ENCODE data around the gene MKNK1.

Gene MKNK1

GRCh38 chr1:46530311-46530710 lies 73.8 kb downstream of the MKNK1 start:
- no peak for ATAC-seq
- TF ChIP-seq GLIS3 (CRISPR knock-in tag; IDR thresholded peaks at IDR 0.05) (no peak), CSRNP3 (CRISPR knock-in tag; IDR thresholded peaks at IDR 0.05) (no peak), TCF4 (CRISPR knock-in tag; IDR thresholded peaks at IDR 0.05; ENCODE audit: borderline replicate concordance) (no peak), PPARA (CRISPR knock-in tag; IDR thresholded peaks at IDR 0.05; ENCODE audit: borderline replicate concordance) (no peak), TOX (CRISPR knock-in tag; IDR thresholded peaks at IDR 0.05; ENCODE audit: borderline replicate concordance) (no peak), RARB (CRISPR knock-in tag; IDR thresholded peaks at IDR 0.05) (no peak), ZNF8 (CRISPR knock-in tag; IDR thresholded peaks at IDR 0.05) (no peak), CREB5 (CRISPR knock-in tag; IDR thresholded peaks at IDR 0.05; ENCODE audit: low read depth) (no peak), POU6F1 (CRISPR knock-in tag; IDR thresholded peaks at IDR 0.05; ENCODE audit: borderline replicate concordance, low read depth) (no peak), ESRRG (CRISPR knock-in tag; IDR thresholded peaks at IDR 0.05) (no peak), ZC3H10 (CRISPR knock-in tag; IDR thresholded peaks at IDR 0.05) (no peak), ISL1 (CRISPR knock-in tag; IDR thresholded peaks at IDR 0.05) (no peak), ZNF70 (CRISPR knock-in tag; IDR thresholded peaks at IDR 0.05) (no peak), ZNF565 (CRISPR knock-in tag; conservative IDR thresholded peaks at IDR 0.05; ENCODE audit: low read depth) (no peak), SNAI2 (CRISPR knock-in tag; IDR thresholded peaks at IDR 0.05) (no peak), PATZ1 (CRISPR knock-in tag; IDR thresholded peaks at IDR 0.05; ENCODE audit: borderline replicate concordance) (no peak), ZFP30 (CRISPR knock-in tag; IDR thresholded peaks at IDR 0.05) (no peak), ZFP3 (CRISPR knock-in tag; IDR thresholded peaks at IDR 0.05) (no peak)

- ATAC-seq: no peak
- no peak for TF ChIP-seq POU6F1 (CRISPR knock-in tag; IDR thresholded peaks at IDR 0.05; ENCODE audit: borderline replicate concordance, low read depth)
- no peak for TF ChIP-seq SNAI2 (CRISPR knock-in tag; IDR thresholded peaks at IDR 0.05)
- no peak for TF ChIP-seq OSR1 (CRISPR knock-in tag; IDR thresholded peaks at IDR 0.05)
- TF ChIP-seq ZNF70 (CRISPR knock-in tag; IDR thresholded peaks at IDR 0.05): no peak
- no peak for TF ChIP-seq ZFP3 (CRISPR knock-in tag; IDR thresholded peaks at IDR 0.05)
- no peak for TF ChIP-seq ESRRG (CRISPR knock-in tag; IDR thresholded peaks at IDR 0.05)
- no peak for TF ChIP-seq ZC3H10 (CRISPR knock-in tag; IDR thresholded peaks at IDR 0.05)
- TF ChIP-seq ZFP30 (CRISPR knock-in tag; IDR thresholded peaks at IDR 0.05): no peak
- TF ChIP-seq TCF4 (CRISPR knock-in tag; IDR thresholded peaks at IDR 0.05; ENCODE audit: borderline replicate concordance): no peak
- TF ChIP-seq CREB5 (CRISPR knock-in tag; IDR thresholded peaks at IDR 0.05; ENCODE audit: low read depth): no peak
- no peak for TF ChIP-seq TSHZ2 (CRISPR knock-in tag; IDR thresholded peaks at IDR 0.05)
- TF ChIP-seq CSRNP3 (CRISPR knock-in tag; IDR thresholded peaks at IDR 0.05): no peak
- TF ChIP-seq ISL1 (CRISPR knock-in tag; IDR thresholded peaks at IDR 0.05): no peak
- TF ChIP-seq ZNF8 (CRISPR knock-in tag; IDR thresholded peaks at IDR 0.05): no peak
- no peak for TF ChIP-seq RARB (CRISPR knock-in tag; IDR thresholded peaks at IDR 0.05)
- TF ChIP-seq PATZ1 (CRISPR knock-in tag; IDR thresholded peaks at IDR 0.05; ENCODE audit: borderline replicate concordance): no peak
These were observed 74.9 kb downstream of the MKNK1 start for GRCh38 chr1:46529031-46529630.
